ENCODE data around the gene CLIC4. TPM values are rescaled to one million over a fixed set of nuclear protein-coding genes. Genes with fewer than 3 reads are reported as not detected.

The CLIC4 gene
- total RNA-seq, 1 experiment from 2014 or later, result 122 TPM

- no peak for DNase-seq (ENCODE audit: low read depth)
Measured at GRCh38 chr1:24858277-24858676, 113.0 kb downstream of the CLIC4 start.

GRCh38 chr1:24859063-24860010 is 114.1 kb downstream of the CLIC4 start:
- no peak for DNase-seq (ENCODE audit: low read depth)

GRCh38 chr1:24860841-24861240 is 115.6 kb downstream of the CLIC4 start:
- no peak for DNase-seq (ENCODE audit: low read depth)

DNA sequence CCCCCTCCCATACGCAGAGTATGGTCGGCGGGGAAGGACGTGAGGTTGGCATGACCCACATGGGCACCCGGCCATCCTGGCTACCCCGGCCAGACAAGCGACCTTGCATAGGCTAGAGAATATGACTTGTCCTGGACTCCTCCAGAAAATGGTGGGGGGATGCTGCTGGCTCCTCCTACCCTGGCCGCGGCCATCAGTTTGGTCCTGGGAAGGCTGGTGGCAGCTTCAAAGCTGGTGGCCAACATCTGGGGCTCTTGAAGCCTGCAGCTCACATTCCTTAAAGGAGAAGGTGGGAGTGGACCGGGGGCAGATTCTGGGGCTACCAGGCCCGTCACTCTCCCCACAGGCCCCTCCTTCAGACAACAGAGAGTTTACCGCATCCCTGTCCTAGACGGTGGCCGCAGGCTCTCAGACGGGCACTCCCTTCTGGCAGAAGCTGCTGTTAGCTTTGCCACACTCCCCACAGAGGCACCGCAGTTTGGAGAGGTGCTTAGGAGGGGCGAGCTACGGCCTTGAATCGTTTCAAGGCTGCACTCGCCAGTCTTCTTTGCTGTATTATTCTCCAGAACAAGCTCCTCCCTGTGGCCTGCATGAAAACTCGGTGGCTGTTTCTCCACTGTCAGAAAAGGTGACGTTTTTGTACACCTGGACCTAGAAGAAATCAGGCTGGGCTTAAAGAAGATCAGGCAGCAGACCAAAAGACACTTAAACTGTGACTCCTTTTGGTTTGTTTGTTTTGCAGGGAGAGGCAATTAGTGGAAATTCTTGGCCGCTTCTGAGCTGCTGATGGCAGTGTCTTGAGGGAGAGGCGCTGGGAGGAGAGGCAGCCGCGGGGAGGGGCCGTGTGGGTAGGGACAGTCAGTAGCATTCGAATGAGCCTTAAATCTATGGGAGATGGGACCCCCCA is 116.8 kb downstream of the CLIC4 start:
- no peak for DNase-seq (ENCODE audit: low read depth)

DNA sequence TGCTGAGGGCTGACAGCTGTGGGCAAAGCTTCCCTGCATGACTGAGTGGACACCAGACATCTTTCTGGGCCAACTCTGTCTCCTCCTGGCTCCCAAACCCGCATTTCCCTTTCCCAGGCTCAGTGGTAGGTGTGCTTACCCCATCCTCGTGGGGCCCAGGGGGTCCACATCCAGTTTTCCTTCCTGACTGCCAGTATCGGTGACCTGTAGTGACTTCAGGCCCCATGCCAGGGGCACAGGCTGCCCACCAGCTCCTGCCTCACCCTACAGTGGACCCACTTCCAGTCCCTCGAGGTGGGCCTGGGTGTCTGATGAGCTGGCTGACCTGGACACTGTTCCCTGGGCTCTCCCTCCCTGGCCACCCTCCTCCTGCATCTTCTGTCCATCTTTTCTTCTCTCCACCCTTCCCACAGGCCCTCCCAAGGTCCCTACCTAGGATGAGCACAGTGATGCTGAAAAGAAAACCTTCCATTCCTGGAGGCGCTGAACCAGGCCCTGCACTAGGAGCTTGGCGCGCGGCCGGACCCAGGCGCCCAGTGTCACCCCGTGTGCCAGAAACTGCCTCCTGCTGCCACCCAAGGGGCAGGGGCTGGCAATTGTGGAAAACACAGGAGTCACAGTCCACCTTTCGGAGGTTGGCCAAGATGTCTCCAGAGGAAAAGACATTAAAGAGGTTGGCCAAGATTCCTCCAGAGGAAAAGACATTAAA is 117.7 kb downstream of the CLIC4 start:
- DNase-seq (ENCODE audit: low read depth), result no peak

- no peak for DNase-seq (ENCODE audit: low read depth)
Measured at GRCh38 chr1:24864370-24864777, 119.1 kb downstream of the CLIC4 start.

DNA sequence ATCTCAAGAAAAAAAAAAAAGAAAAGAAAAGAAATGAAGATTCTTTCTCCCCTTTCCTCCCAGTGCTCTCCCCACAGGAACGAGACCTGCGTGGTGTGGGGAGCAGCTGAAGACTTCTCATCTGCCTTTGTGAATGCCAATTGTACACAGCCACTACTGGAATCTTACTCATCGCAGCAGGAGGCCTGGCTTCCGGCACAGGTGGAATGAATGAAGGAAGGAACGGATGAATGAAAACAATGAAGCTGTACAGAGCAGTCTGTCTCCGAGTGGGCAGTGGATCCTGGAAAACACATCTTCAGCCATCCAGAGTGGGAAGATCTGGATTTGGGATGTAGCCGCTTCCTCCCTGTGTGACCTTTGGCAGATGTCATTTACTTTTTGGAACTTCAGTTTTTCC is 119.9 kb downstream of the CLIC4 start:
- DNase-seq (ENCODE audit: low read depth), result peak; percentile 47

- no peak for DNase-seq (ENCODE audit: low read depth)
Measured at GRCh38 chr1:24865587-24865986, 120.3 kb downstream of the CLIC4 start.

DNA sequence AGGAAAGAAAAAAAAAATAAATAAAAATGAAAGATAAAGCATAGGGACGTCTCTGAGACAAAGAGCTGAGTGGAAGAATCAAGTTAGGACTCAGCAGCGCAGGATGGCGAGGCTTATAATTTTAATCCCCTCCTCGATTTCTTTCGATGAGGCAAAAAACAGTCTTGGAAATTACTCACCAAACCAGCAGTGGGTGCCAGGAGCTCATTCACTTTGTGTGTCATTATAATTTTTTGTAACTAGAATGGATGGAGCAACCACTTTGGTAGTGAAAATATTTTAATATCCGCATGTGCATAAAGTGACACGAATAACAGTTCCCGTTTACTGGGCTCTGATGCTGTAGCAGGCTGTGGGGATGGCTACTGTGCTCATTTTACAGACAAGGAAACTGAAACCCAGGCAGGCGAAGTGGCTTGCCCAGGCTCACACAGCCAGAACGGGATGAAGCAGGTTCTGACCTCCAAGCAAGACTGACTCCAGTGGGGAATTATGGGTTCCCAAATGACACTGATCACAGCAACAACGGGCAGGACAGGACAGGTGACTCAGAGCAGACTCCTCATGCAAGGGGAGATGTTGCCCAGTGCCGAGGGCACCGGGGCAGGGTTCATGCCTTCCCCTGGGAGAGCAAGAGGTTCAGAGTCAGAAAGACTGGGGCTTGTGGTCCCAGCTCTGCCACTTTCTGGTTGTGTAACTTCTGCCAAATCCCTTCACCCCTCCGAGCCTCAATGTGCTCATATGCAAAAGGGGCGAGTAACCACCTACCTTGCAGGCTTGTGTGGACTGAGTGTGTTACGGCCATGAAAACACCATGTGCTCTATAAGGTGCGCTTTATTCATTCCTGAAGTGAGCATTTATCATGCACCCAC is 121.2 kb downstream of the CLIC4 start:
- DNase-seq (ENCODE audit: low read depth), result no peak

- no peak for DNase-seq (ENCODE audit: low read depth)
Measured at GRCh38 chr1:24867084-24867870, 122.0 kb downstream of the CLIC4 start.

DNA sequence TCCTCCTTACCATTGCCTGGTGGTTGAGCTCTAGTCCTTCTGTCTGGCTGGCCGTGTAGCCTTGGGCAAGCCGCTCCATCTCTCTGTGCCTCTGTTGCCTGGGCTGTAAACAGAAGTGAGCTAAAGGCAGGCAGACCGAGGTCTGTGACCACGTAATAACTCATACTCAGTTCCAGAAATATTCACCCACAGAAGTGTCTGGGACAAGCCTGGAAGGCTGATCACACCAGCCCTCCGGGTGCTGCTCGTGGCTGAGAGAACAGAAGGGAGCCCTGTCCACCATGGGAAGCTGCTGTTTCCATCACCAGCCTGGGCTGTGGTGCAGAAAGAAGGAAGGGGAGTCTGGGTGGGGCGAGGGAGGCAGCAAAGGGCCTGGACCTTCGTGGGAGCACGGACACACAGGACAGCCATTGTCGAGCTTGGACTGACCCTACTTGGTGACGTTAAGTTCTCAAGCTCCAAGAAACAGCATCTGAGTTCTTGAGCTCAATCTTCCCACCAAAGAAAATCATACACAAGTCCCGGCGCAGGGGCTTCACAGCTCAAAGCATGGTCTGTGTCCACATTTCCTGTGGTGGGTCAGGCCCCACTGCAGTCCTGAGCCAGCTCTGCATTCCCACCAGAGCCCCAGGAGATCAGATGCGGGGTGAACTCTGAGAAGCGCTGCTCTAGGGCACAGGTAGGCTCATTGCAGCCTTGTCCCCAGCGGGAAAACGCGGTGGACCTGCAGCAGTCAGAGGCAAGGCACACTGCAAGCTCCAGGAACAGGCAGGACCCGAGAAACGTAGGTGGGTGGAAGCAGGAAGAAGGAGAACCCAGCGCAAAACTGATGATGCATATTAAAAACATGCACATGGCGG is 123.0 kb downstream of the CLIC4 start:
- no peak for DNase-seq (ENCODE audit: low read depth)

GRCh38 chr1:24870551-24871195 is 125.4 kb downstream of the CLIC4 start:
- DNase-seq (ENCODE audit: low read depth), result no peak

DNA sequence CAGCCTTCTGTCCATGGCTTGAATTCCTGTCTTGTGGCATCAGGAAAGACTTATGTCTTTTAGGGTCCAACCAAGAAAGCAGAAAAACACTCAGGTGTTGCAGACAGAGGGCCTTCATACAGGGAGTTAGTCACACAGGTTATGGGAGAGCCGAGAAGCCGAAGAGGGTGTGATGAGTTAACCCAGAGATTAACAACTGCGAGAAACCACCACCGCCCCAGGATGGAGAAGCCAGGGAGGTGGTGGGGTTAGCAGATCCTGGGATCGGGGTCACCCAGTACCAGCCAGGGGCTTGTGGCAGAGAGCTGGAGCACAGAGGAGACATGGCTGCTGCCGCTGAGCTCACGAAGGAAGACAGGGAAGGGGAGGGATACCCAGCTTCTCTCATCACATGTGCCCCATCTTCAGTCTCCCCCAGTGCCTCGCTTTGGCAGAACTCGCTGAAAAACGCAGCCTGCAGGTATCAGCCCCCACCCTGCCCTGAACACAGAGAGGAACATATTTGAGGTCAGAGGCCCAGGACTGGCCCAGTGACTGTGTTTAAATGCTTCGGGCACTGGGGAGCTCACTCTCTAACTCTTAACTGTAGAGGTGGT is 126.2 kb downstream of the CLIC4 start:
- no peak for DNase-seq (ENCODE audit: low read depth)

DNA sequence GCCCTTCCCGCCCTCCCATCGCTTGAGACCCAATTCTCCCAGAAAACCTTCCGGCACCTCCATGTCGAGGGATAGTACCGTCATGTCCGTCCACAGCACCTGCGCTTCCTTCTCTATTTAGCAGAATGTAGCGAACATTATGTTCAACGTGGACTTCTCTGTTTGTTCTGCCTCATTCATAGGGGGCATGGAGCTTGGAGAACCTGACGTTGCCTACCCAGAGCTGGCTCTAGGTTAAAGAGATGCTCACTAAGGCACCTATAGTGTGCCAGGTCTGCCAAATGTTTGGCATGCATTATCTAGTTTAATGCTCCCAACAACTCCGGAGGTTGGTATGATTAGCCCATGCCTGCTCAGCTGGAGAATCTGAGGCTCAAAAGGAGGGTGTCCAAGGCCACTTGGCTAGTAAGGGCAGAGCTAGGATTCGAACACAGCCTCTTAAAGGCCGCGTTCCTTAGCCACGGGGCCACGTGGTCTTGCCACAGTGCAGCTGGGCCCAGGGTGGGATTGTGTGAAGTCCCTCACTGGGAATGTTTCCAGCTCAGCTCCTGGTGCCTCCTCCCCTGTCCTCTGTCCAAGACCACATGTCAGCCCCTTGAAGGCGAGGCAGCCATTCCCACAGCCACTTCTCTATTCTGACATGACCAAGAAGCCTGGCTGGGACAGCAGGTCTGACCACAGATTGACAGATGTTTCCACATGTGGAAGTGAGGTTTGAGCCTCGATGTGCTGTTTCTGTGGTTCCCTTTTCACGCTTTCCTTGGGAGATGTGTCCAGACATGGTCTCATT is 127.0 kb downstream of the CLIC4 start:
- no peak for DNase-seq (ENCODE audit: low read depth)

- no peak for DNase-seq (ENCODE audit: low read depth)
Measured at GRCh38 chr1:24873148-24873547, 127.9 kb downstream of the CLIC4 start.

DNA sequence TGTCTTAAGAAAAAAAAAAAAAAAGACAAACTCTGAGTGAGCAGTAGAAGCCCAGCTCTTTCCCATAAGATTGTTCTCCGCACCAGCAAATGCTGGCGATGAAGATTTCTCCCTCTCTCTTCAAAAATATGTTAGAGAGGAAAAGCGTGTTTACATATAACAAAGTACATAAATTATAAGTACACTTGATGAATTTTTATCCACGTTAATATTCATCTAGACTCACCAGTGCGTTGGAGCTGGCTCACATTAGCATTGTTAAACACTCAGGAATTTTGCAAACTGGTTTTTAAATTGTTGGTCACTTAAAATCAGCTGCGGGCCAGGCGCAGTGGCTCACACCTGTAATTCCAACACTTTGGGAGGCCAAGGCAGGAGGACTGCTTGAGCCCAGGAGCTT is 128.8 kb downstream of the CLIC4 start:
- no peak for DNase-seq (ENCODE audit: low read depth)

All from HT1080 (cell line).